ENCODE data around the gene CTIF.

The CTIF gene

DNA sequence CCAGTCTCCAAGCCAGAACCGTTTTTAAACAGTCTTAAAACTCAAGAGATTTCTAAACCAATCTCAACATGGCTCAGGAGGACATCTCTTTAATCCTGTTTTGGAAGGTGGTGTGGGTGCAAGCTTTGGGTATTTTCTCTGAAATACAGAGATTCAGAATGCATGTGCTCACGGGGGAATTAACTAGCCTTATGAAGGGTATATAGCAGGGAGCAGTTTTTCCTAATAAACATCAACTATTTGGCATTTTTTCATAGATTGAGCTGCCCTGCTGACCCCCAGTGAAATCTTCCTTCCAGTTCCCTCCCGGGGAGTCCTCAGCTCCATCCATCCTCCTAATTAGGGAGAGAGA is 289.3 kb downstream of the CTIF start:
- DNase-seq, result no peak

DNA sequence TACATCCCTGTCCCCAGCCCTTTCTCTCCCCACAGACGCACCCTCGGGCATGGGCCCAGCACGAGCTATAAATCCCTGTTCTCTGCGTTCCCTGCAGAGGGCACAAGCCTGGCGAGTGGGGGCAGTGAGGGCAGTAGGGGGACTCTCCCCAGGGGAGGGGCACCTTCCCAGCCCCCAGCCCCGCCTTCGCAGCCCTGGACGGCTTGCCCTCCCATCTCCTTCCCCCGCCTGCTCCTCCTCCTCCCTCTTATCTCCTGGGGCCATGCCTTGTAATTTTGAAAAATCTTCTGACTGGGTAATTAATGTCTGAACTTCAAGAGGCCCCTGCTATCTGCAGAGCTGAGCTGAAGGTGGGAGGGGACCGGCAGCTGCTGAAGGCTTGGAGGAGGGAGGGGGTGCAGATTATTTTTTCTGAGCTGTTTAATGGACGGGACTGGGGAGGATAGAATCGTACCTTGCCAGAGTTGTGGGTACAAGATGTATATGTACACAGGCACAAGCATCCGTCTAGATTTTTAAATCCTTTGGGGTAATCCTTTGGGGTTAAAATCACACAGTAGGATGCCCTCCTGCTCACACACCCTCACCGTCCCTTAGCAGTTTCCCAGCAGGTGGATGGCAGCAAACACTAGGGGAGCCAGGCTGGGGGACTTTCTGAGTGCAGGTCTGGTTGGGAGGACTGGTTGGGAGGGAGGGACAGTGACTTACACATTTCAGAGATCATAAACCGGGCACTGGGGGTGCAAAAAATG is 290.0 kb downstream of the CTIF start:
- DNase-seq, result no peak

DNA sequence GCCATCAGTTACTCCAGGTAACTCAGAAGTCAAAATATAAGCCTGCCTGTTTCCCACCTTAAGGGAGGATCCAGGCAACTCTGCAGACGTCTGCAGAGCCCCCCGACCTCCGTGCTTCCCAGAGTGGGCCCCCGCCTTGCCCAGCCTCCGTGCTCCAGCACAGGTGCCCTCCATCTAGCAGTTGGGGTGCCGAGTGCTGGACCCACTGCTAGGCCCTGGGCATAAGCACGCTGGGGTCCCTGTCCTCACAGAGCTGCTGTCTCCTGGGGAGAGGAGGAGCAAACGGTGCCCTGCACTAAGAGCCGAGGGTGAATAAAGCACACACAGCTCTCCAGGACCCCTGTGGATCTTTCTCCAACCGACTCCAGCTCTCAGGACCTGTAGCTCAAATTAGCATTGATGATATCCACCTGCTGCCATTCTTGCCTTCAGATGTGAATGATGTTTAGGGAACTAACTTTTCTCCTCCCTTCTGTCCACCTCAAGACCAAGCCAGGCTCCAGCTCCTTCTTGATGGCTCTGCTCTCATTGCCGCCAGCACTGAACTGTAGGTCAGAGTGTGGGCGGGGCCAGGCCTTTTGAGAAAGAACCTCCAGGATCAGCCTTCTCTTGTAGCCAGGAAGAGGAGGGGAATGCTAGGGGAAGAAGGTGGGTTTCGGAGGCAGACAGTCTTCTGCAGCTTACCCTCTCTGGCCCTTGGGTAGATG is 290.8 kb downstream of the CTIF start:
- DNase-seq, result no peak

DNA sequence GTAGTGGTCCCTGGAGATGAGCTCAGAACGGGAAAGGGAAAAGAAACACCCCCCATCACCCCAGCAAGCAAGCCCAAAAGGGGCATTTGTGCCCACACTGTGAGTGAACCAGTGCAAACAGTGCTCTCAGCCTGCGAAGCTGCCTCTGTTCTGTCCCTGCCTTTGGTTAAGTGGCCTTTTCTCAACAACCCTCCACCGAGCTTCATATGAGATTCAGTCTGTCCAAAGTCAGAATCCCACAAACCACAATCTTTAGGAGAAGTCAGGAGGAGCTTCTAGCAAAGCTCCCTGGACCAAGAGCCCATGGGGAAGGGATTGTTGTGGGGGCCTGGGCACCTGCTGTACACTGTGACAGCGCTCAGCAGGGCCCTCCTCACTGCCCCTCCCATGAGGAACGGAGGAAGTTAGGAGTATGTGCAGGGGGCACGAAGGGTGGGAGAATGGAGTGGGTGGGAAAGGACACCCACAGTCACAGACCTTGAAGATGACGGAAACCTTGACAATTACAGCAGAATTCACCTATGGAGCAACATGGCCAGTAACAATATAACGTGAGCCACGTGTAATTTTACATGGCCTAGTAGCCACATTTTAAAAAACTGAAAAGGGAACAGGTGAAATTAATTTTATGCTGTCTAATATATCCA is 292.4 kb downstream of the CTIF start:
- no peak for DNase-seq

DNA sequence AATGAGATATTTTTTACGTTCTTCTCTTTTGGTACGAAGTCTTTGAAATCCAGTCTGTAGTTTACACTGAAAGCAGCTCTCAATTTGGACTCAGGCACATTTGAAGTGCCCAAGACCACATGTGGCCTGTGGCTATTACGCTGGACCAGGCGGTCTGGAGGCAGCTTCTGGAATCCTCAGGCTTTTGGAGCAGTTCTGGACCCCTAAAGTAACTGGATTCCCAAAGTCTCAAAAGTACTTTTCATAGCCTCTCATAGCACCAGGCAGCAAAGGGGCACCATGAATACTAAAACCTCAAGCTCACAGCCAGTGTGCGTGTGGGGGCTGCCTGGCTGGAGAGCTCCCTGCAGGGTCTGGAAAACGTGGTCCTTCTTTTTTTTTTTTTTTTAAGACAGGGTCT is 293.0 kb downstream of the CTIF start:
- no peak for DNase-seq

DNA sequence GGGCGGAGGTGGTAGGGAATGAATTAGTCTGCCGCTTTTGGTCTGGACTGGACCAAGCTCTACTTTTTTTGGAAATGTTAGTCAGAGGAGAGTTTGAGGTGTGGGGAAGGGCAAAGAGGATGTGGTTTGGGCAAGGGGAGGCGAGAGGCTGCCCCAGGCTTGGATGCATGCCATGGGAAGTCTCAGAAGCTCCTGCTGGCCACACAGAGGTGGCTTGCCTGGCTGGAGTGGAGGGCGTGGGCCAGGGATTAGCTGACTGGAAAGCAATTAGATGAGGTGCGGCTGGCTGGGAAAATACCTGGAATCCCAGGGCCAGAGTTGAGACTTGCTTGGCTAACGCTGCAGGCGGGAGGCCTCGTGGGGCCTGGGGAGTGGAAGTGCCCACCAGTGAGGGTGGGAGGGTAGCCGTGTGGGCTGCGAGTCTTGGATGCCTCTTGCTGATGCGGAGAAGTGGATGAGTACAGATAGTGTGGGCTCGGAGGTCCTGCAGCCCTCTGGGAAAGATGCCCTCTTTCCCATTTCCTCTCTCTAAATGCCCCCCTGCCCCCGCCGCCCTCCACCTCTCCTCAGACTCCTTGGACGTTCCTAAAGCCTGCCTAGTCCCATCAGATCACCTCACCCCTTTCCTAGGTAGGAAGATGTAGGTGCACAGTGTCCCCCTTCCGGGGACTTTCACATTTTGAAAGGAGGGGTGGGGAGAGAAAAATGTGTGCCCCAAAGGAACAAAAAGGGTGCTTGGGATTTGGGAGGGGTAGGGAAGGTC is 294.3 kb downstream of the CTIF start:
- DNase-seq, result no peak

DNA sequence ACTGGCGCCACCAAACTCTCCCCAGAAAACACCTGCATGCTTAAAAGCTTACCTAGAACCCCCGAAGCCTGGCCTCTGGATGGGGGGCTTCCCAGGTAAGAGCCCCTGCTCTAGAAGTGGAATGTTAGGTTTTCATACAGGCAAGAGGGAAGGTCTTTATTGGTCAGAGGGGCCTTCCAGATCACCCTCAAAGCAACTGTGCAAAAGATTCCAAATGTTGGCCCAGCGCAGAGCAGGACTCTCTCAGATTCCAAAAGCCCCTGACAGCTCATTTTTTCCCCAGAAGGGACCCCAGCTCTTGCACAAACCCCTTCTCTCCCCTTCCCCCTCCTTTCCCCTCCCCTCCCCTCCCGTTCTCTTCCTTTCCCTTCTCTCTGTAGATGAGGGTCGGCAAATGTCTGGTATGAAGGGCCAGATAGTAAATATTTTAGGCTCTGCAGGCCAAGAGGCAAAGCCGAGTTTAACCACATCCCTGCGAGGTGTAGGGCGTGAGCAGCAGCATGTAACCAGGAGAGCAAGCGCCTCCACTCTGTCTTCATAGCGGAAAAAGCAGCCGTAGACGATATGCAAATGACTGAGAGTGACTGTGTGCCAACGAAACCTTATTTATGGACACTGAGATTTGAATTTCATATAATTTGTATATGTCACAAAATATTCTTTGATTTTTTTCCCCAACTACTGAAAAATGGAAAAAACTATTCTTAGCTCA is 295.0 kb downstream of the CTIF start:
- DNase-seq, result no peak

DNA sequence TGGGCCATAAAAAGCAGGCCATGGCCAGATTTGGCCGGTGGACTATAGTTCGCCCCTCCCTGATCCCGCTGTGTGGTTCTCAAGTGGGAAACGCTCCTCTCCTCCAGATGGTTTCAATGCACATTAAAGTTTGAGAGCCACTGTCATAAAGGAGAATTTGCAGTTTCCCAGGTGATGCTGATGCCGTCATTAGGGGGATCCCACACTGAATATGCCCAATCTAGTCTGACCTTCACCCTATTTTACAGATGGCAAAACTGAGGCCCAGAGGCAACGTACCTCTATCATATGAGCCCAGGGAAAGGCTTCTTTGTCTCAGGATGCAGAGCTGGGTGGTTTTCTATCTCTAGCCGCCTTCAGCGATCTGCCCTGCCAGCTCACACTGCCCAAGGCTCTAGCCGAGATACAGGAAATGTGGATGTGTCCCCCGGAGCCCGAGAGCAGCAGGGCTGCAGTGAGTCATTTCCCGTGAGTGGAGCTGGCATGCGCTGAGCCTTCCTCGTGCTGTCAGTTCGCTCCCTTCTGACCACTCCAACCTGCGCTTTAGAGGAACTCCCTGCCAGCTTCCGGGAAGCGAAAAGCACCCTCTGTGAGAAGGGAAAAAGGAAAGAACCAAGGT is 295.7 kb downstream of the CTIF start:
- no peak for DNase-seq

DNA sequence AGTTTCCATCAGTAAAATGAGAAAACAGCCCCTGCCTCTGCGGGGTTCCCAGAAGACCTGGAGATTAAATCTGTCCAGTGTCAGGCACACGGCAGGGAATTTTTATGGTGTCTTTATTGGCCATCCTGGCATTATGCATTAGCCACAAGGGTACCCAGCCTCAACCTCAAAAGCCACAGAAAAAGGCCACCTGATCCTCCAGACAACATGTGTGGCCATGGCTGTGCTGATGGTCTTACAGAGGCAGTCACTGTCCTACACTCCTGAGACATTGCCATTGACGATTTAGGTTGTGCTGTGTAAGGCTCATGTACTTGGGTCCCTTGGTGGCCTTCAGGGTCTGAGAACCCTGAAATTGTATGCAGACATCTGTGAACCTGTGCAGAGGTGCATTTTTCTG is 296.3 kb downstream of the CTIF start:
- DNase-seq, result no peak

DNA sequence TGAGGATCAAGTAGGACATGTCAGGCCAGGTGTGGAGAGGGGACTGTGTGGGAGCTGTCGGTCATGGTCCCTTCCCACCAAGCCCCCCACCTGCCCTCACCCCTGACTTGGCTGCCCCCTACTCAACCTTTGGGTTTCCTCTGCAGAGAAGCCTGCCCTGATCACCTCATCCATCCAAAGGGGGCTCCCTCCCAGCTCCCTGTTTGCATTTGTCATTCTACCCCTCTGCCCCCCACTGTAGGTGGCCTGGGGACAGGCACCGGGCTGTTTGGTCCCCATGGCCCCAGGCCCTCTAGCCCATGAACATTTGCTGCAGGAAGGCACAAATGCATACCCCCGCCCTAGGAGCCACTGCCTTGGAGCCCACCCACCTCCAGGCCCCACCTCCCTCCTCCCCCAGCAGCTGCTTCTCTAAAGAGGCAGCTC is 296.9 kb downstream of the CTIF start:
- DNase-seq, result no peak

DNA sequence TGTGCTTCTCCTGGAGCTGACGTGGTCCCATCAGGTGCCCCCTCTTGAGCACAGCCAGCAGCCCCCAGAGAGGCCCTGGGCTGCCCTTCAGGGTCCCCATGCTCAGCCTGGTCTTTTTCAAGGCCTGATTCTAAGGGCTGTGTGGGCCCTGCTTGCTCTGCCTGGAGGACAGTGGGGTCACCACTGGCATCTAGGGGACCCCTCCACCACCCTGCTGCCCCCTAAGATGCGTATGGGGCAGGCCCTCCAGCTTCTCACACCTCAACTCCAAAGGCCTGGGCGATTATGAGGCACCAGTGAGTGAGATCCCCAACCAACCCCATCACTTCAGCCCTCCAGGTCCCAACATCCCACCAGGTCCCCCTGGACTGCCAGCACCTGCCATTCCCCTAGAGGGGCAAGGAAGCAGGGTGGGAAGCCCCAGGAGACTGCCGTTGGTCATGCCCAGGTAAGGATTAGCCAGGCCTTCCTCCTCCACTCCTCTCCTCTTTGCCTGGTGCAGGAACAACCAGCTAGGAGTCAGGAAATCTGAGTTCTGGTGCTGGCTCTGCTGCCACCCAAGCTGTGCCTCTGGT is 297.5 kb downstream of the CTIF start:
- DNase-seq, result no peak

DNA sequence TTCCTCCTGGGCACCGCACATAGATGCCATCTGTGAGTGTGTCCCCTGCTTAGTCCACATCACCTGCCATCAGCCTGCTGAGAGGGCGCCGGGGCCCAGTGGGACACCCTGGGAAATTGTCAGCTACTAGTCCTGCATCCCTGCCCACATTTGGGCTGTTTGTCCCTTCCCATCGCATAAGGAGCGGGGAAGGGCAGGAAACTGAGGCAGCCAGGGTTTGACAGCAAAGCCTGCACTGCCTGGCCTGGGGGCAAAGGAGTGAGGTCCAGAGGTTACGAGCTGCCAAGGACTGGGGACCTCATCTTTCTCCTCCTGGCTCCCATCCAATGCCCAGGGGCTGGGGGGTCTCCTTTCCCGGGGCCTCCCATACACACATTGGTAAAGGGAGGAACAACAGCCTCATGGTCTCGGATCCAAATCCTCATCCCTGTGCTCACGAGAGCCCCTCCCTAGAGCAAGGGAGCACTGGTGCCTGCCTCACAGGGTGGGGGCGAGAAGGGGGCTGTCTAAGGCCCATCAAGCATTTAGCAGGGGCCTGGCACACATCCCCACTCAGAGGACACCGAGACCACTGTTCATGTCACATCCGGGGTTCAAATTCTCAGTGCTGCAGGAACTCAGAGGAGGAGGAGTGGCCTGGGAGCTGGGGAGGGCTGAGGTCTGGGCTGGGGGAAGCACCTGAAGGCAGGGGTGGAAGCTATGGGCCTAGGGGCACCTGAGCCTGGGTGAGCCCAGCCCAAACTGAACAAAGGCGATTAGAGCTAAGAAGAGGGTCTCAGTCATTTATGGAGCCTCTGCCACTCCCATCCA is 298.2 kb downstream of the CTIF start:
- DNase-seq, result no peak

DNA sequence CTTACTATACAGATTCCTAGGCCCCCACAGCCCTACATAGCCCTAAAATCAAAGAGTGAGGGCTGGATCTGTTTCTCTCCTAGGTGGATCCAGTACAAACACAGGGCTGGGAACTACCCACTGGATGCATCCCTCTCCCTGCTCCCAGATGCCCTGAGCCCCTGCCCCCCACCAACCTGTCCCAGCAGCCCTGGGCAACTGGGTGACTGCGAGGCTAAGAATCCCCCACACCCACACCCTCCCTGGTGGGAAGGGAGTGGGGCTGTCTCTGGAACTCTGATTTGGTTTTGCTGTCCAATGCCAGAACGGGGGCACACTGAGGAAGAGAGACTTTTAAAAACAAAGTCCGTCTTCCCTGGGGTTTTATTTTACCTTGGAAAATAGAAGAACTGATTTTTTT is 298.8 kb downstream of the CTIF start:
- DNase-seq, result no peak

DNA sequence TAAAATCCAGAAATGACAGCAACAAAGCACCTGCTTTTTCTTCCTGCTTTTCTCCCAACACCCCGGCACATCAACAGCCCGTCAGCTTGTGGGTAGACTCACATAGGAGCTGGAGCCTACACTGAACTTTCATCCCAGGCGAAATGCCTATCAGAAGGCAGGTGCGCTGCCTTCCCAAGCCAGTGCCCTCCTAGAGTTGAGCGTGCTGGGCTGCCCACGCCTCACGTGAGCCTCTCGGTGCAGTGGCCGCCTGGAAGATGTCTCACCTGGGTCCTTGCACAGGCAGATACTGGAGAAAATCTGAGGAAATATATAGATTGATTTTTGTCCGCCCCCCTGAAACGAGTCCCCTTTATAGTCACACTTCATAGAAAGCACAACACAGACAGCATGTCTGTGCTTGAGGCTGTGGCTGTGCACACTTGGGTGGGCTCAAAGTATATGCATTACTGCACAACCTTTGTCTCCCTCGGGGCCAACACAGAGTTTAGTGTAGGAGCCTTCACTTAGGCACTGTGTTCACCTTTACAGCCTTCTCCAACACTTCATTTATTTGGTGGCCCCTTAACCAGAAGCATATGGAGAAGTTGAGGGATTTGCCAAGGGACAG is 299.4 kb downstream of the CTIF start:
- no peak for DNase-seq

DNA sequence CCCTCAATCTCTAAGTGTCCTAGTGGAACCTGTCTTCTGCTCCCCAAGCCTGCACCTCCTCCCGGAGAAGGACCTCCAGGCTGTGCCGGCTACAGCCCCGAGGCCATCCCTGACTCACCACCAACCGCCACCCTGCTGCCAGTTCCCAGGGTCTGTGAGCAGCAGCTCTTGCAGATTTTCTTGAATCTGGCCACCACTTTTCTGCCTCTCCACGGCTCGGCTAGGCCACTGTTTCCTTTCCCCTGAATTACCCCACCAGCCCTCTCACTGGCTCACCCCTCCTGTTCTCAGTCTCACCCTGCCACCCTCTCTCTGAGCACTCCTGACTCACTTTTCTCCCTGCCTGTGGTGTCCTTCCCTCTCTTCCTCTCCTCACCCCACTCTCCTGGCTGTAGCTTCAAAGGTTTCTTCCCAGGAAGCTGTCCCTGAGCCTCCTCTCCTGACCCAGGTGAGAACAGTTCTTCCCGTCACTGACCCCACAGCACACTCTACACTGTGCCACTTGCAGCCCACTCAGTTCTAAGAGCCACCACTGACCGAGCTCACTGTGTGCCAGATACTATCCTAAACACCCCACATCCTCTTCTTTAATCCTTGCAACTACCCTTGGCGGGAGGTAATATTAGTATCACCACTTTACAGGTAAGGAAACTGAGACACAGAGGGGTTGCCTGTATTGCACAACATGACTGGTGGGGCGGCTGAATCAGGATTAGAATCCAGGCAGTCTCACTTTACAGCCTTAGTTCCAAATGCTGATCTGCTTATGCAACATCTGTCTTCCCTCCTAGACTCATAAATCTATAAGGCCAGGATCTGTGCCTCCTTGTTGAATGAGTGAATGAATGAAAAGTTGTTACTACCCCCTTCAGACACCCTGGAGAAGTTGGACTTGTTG is 300.3 kb downstream of the CTIF start:
- no peak for DNase-seq

DNA sequence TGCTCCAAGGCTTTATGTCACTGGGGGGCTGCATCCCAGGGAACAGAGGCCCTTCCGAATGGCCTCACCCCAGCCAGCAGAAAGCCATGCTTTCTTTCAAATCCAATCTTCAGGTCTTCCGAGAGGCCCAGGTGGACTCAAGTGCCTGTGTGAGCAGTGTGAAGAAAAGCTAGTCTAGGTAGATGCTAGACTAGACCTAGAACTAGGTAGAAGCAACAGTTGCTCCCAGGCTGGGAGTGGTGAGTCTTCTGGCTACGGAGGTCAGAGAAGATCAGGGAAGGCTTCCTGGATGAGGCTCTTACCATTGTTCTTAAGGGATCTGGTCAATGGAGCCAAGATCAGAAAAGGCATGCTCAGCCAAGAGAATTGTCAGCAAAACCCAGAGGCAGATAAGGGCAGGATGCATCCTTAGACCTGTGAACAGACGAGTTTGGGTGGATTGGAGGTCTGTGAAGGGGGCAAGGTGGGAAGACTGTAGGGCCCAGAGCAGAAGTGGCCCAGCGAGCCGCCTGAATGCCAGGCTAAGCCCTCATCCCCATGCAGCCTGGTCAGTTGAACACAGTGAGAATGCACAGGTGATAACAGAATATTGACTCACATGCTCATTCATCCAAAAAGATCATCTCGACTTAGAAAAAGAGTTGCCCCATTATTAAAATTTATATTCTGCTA is 301.1 kb downstream of the CTIF start:
- no peak for DNase-seq

DNA sequence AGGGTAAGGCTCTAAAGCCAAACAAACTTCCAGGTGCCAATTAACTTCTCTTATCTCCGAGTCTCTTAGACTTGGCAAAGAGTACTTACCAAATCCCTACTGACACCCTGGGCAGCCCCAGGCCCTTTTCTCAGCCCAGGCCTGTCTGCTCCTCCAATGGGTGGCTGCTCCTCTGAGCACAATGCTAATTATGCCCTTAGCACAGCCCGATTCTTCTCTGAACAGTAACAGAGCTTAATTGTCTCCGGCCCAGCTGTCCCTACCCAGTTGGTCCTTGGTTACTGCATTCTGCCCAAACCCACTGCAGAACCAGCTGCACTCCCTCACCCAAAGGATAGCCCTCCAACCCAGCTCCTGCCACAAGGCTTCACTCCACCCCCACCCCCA is 301.7 kb downstream of the CTIF start:
- no peak for DNase-seq

DNA sequence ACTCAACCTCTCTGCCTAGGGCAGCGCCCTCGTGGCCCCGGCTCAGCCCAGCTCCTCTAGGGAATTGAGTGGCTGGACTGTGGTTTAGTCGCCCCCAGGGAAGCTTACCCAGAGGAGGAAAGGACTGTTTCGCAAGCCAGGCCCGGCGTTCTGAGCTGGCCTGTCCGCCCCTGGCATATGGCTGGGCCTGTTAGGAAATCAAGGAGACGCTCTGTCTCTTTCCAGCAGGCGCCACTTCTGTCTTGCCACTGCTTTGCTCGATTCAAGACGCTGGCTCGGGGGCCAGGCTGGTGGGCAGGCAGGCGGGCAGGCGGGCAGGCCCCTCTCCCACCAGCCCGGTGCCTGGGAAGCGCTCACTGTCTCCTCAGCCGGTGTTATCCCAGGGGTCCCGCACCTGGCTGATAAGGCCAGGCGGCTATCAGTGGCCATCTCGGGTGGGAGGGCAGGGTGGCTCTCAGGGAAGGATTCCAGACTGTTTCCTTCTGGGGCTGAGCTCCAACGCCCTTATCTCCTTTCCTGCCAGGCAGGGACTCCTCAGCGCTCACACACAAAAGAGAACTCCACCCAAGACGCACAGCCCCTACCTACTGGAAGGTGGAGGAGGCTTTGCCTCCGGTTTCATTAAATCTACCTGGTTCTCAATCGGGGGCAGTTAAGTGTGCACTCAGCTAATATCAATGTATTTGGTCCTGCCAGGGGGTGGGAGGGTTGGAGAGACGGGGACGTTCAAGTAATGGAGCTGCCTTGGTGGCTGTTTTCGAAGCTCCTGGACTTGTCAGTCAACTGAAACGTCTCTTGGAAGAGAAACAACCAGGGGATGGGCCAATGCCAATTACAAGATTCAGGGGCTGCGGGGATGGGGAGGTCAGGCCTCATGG is 302.8 kb downstream of the CTIF start:
- DNase-seq, result no peak
